B cell (primary cell): ENCODE results near the gene ANAPC15. TPM values are rescaled to one million over a fixed set of nuclear protein-coding genes. Genes with fewer than 3 reads are reported as not detected.

Source experiments
- ATAC-seq: fragments of 200-7000 bp; cut with Tn5 transposase; one replicate; pipeline ENCODE4 v1.10.0; 2021; ENCODE audit warnings: low read depth, mild to moderate bottlenecking, moderate number of reproducible peaks, moderate library complexity
- CTCF ChIA-PET: fragments of 350-600 bp; sonication (Branson Sonifier 250); formaldehyde crosslinking; loops from one replicate; lab custom pipeline; 2021; ENCODE audit warnings: antibody characterized with exemption, inconsistent platforms; lab: Charles Lee
- POLR2A ChIA-PET: fragments of 350-600 bp; sonication (Branson Sonifier 250); formaldehyde crosslinking; loops from one replicate; lab custom pipeline; 2021; ENCODE audit warnings: antibody characterized with exemption; lab: Charles Lee
- DNase-seq: peaks from one replicate; pipeline ENCODE4 v3.0.0; 2013
- H2AFZ ChIP-seq: 2 replicates; pipeline ENCODE4 v1.6.1; 2012; ENCODE audit warnings: mild to moderate bottlenecking, low read depth, low read length; ENCODE audit not compliant: insufficient read depth, poor library complexity, severe bottlenecking
- H3K27ac ChIP-seq, 2 donors: 1 replicate in 1 of 2; 2 replicates in 1 of 2; pipeline ENCODE4 v1.5.1; 2012 to 2013; ENCODE audit warnings: low read length in 2 of 2, mild to moderate bottlenecking in 2 of 2, moderate library complexity in 1 of 2
- H3K27me3 ChIP-seq, 4 experiments: fragments of 200-600 bp in 1 of 4; sonication (generic) in 1 of 4; replicated peaks in 1 of 4; 1 replicate in 2 of 4; 2 replicates in 2 of 4; pipeline versions ENCODE4 v1.6.1 to v1.7.0; 2013 to 2016; ENCODE audit warnings: low read length in 3 of 4, mild to moderate bottlenecking in 2 of 4, mixed read lengths in 1 of 4, moderate library complexity in 1 of 4; ENCODE audit not compliant: insufficient read depth in 4 of 4, control insufficient read depth in 3 of 4; ENCODE audit errors: control extremely low read depth in 1 of 4
- H3K36me3 ChIP-seq, 2 experiments: replicated peaks in 1 of 2; 1 replicate in 1 of 2; 2 replicates in 1 of 2; pipeline versions ENCODE4 v1.6.1 to v1.7.1; 2013; ENCODE audit warnings: low read length in 1 of 2; ENCODE audit not compliant: insufficient read depth in 2 of 2, control insufficient read depth in 1 of 2; ENCODE audit errors: control extremely low read depth in 1 of 2, extremely low read depth in 1 of 2
- H3K4me1 ChIP-seq, 2 donors: fragments of 200-600 bp in 1 of 2; sonication (generic) in 1 of 2; 1 replicate in 1 of 2; 2 replicates in 1 of 2; pipeline versions ENCODE4 v1.5.1 to v1.6.1; 2013 to 2017; ENCODE audit warnings: low read length in 2 of 2; ENCODE audit not compliant: control insufficient read depth in 2 of 2, insufficient read depth in 2 of 2
- H3K4me2 ChIP-seq: replicated peaks from 2 replicates; pipeline ENCODE3; 2012; ENCODE audit warnings: mild to moderate bottlenecking, low read depth, low read length; ENCODE audit not compliant: poor library complexity, severe bottlenecking
- H3K4me3 ChIP-seq, 5 experiments: fragments of 200-600 bp in 1 of 5; sonication (generic) in 1 of 5; 1 replicate in 3 of 5; 2 replicates in 2 of 5; pipeline versions ENCODE4 v1.5.1 to v1.7.0; 2011 to 2016; ENCODE audit warnings: low read length in 4 of 5, mild to moderate bottlenecking in 4 of 5, low read depth in 2 of 5, control low read depth in 1 of 5, moderate library complexity in 1 of 5; ENCODE audit not compliant: insufficient read depth in 1 of 5; ENCODE audit errors: control extremely low read depth in 1 of 5, extremely low read depth in 1 of 5
- H3K79me2 ChIP-seq: fragments of 200-600 bp; sonication (generic); one replicate; pipeline ENCODE4 v1.6.0; 2016; ENCODE audit warnings: low read length; ENCODE audit not compliant: control insufficient read depth, insufficient read depth
- H3K9ac ChIP-seq: fragments of 200-600 bp; sonication (generic); 2 replicates; pipeline ENCODE4 v1.6.1; 2017; ENCODE audit warnings: mild to moderate bottlenecking, low read length, moderate library complexity
- H3K9me3 ChIP-seq, 3 donors: one replicate each; pipeline versions ENCODE4 v1.6.1 to v1.7.1; 2013; ENCODE audit warnings: low read length in 2 of 3; ENCODE audit not compliant: control insufficient read depth in 2 of 3, insufficient read depth in 1 of 3; ENCODE audit errors: control extremely low read depth in 1 of 3
- H4K20me1 ChIP-seq: 2 replicates; pipeline ENCODE4 v1.6.0; 2012; ENCODE audit warnings: mild to moderate bottlenecking, low read length; ENCODE audit not compliant: insufficient read depth, control insufficient read depth, poor library complexity, severe bottlenecking
- H3K27ac Mint-ChIP-seq: one replicate; pipeline ENCODE4 v1.8.0; 2021; ENCODE audit warnings: mixed read lengths
- H3K27me3 Mint-ChIP-seq: one replicate; pipeline ENCODE4 v1.8.0; 2021; ENCODE audit warnings: mixed read lengths
- H3K4me1 Mint-ChIP-seq: one replicate; pipeline ENCODE4 v1.8.0; 2021; ENCODE audit warnings: mixed read lengths
- H3K4me3 Mint-ChIP-seq: one replicate; pipeline ENCODE4 v1.8.0; 2021; ENCODE audit warnings: mixed read lengths
- H3K9me3 Mint-ChIP-seq: one replicate; pipeline ENCODE4 v1.8.0; 2022; ENCODE audit warnings: mixed read lengths; ENCODE audit not compliant: insufficient read depth
- EZH2 ChIP-seq: IDR thresholded peaks from 2 replicates; pipeline ENCODE4 v1.6.1; 2012; ENCODE audit warnings: borderline replicate concordance, low read depth, mild to moderate bottlenecking, moderate library complexity, low read length; ENCODE audit not compliant: insufficient read depth, poor library complexity, severe bottlenecking
- WGBS: methylation state at CpG from one replicate; pipeline ENCODE4 v1.1.5; 2013; ENCODE audit warnings: missing lambda C conversion rate; ENCODE audit not compliant: insufficient coverage; 5-methylcytosine and 5-hydroxymethylcytosine counted together
- intact Hi-C: fragments of 100-400 bp; cut with micrococcal nuclease; formaldehyde crosslinking; loops from one replicate; pipeline ENCODE4 v1.10.0; 2022
- polyA plus RNA-seq: library from polyadenylated mRNA; depleted of rRNA; stranded (reverse); fragments of >200 nt; gene quantifications from 2 replicates; pipeline ENCODE4 v1.2.3, GENCODE V29; 2012
- total RNA-seq, 2 donors: library from RNA; stranded (reverse); fragments of 120-200 nt in 1 of 2; gene quantifications; 1 replicate in 1 of 2; 2 replicates in 1 of 2; pipeline versions ENCODE4 v1.2.3 to v1.2.4, GENCODE V29; 2013 to 2022
- TF ChIP-seq, protein P1 (sequence below): fragments of 200-600 bp; IDR thresholded peaks from one replicate; pipeline ENCODE4 v1.8.0; 2022; ENCODE audit warnings: antibody characterized with exemption, mild to moderate bottlenecking

ANAPC15 gene
- total and polyA plus RNA-seq, 2 donors (not counting 1 experiment from before 2014, with no cell fraction given): 27.1 to 27.7 TPM

DNA sequence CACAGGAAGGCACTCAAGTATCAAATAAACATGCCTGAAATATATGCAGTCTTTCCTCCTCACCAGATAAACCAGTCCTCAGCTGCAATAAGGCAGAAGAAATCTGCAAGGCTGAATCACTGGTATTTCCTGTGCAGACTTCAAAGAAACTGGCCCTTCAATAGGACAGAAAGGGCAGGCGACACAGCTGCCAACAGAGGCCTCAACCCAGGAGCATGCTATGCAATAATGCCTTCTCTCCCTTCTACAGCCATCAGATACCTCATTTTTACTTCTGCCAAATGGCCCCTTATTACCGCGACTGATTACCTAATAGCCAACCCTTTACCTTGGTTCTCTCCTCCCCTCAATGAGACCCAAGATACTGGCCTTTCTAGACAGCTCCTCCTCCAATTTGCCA is 40.1 kb downstream of the ANAPC15 start:
- no peak for ATAC-seq
- Histone ChIP-seq H3K9me3 (no peaks in the 10 kb centered on the region), H3K4me2 (no peak overlapping the region), H4K20me1 (no peaks in the 10 kb centered on the region), H3K9ac (no peak overlapping the region), H3K79me2 (peaks cover 74% of the 10 kb centered on the region), H3K27ac (no peak overlapping the region), H2AFZ (no peak overlapping the region), H3K36me3 (peaks cover 0 to 3% of the 10 kb centered on the region in 2 experiments), H3K4me3 (no peak overlapping the region), H3K4me1 (peaks cover 20 to 22% of the 10 kb centered on the region in 2 donors), H3K27me3 (no peaks in the 10 kb centered on the region)
- ChIA-PET CTCF (interaction anchor here (0.7 to 2.3 kb wide), 3 partner anchors 10 to 27 kb away, joined by 3 to 6 read pairs (median 3); no protein-coding TSS in a partner anchor), POLR2A (no interaction called here)
- TF ChIP-seq EZH2: no peak
- WGBS: 96% methylated on average over 3 of the region's 3 CpGs
- no peak for DNase-seq
- no peak overlapping the region for H3K4me3 Mint-ChIP-seq
- H3K4me1 Mint-ChIP-seq: peaks cover 21% of the 10 kb centered on the region
- no peaks in the 10 kb centered on the region for H3K27me3 Mint-ChIP-seq
- H3K27ac Mint-ChIP-seq: no peak overlapping the region
- no peaks in the 10 kb centered on the region for H3K9me3 Mint-ChIP-seq
- intact Hi-C loops: no loop called here

DNA sequence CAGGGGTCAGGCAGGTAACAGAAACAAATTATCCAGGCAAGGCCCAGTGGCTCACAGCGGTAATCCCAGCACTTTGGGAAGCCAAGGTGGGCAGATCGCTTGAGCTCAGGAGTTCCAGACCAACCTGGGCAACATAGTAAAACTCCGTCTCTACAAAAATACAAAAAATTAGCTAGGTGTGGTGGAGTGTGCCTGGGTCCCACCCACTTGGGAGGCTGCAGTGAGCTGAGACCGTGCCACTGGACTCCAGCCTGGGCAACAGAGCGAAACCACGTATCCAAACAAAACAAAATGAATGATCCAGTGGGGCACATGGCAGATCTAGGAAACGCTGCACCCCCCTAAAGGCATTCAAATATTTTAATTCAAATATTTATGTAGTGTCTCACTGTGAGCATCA is 42.0 kb downstream of the ANAPC15 start:
- Mint-ChIP-seq H3K9me3 (no peaks in the 10 kb centered on the region), H3K4me1 (peaks cover 14% of the 10 kb centered on the region), H3K27me3 (no peaks in the 10 kb centered on the region), H3K4me3 (no peak overlapping the region), H3K27ac (no peak overlapping the region)
- Histone ChIP-seq H4K20me1 (no peaks in the 10 kb centered on the region), H3K36me3 (peaks cover 0 to 3% of the 10 kb centered on the region in 2 experiments), H3K79me2 (peaks cover 64% of the 10 kb centered on the region), H3K27ac (peak overlapping the region in 1 of 2 donors; percentile 12), H3K4me3 (no peak overlapping the region), H3K4me1 (peaks cover 16 to 22% of the 10 kb centered on the region in 2 donors), H3K9me3 (no peaks in the 10 kb centered on the region), H3K9ac (no peak overlapping the region), H3K4me2 (no peak overlapping the region), H3K27me3 (no peaks in the 10 kb centered on the region), H2AFZ (no peak overlapping the region)
- 79% methylated on average over 4 of the region's 7 CpGs for WGBS
- no peak for DNase-seq
- ChIA-PET POLR2A (no interaction called here), CTCF (interaction anchor here (2.3 kb wide), 1 partner anchor 8 kb away, joined by 6 read pairs; no protein-coding TSS in a partner anchor)
- intact Hi-C loops: no loop called here
- TF ChIP-seq, protein P1, sequence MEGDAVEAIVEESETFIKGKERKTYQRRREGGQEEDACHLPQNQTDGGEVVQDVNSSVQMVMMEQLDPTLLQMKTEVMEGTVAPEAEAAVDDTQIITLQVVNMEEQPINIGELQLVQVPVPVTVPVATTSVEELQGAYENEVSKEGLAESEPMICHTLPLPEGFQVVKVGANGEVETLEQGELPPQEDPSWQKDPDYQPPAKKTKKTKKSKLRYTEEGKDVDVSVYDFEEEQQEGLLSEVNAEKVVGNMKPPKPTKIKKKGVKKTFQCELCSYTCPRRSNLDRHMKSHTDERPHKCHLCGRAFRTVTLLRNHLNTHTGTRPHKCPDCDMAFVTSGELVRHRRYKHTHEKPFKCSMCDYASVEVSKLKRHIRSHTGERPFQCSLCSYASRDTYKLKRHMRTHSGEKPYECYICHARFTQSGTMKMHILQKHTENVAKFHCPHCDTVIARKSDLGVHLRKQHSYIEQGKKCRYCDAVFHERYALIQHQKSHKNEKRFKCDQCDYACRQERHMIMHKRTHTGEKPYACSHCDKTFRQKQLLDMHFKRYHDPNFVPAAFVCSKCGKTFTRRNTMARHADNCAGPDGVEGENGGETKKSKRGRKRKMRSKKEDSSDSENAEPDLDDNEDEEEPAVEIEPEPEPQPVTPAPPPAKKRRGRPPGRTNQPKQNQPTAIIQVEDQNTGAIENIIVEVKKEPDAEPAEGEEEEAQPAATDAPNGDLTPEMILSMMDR: no peak
- no peak for TF ChIP-seq EZH2
- ATAC-seq: no peak
